HG03565 (cell line): ENCODE results near the gene PLP2.

Experiments
- ATAC-seq: cut with Tn5 transposase; IDR thresholded peaks from one replicate; pipeline ENCODE4 v1.9.1; 2021; ENCODE audit warnings: mild to moderate bottlenecking, moderate library complexity; ENCODE audit not compliant: unreplicated experiment

Gene PLP2

DNA sequence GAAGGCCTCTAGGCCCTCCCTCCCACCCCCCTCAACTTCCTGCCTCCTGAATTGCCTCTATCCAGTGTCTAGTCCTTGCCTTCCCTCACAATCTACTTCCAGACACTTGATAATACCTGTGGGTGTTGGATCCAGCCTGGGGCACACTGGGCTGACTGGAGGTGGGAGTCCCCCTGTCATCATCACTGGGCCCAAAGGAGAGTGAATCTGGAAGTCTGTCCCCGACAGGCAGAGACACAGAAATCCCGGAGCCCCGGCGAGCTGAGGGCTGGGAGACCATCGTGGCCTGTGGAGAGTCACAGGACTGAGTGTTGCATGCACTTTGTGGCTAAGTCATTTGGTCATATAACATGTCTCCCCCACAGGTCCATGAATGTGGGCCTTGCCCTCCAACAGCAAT, 36.7 kb downstream of the PLP2 start:
- no peak for ATAC-seq

DNA sequence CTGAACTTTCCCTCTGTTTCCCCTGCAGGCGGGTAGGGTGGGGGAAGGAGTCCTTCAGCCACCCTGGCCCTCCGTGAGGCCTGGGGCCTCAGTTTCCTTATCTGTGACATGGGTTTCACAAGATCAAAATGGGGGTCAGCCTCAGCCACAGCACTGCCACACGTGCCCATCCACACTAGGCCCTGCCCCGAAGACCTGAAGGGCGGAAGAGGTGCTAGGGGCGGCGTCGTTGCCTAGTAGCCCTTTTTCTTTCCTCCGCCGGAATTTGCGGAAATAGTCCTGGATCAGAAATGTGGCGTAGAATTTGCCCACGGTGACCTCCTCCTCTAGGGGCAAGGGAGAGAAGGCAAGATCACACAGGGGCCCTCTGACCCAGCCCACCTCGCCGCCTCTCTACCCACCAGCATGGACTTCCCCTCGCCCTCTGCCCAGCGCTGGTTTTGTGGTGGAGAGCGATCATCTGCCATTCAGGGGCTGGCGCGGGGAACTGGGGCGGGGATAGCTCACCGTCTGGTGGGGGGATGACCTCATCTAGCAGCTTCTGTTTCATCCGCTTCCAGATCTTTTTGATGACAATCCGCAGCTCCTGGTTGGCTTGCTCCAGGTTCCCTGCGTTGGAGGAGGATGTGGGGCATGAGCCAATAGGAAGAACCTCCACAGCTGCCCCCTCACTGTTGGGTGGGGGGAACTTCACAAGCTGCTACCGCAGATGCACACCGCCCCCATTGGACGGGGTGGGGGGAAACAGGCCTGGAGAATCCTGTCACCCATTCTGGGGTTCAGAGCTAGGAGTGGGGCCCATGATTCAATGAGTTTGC, 37.9 kb downstream of the PLP2 start:
- ATAC-seq, result no peak

DNA sequence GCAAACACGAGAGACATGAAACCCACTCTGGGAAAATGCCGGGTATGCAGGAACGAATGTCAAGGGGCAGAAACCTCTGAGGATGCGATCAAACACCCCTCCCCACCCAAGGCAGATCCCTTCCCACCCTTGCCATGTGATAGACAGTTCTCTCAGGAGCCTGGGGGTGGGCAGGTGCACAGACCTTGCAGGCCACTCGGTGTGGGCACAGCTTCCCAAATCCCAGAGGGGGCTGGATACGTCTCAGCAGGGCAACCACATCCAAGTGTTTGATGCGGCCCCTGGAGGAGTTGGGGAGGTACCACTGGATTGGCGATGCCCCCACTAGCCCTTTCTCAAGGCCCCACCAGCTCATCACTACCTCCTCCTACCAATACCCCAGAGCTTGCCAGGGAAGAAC, 38.7 kb downstream of the PLP2 start:
- ATAC-seq, result no peak

DNA sequence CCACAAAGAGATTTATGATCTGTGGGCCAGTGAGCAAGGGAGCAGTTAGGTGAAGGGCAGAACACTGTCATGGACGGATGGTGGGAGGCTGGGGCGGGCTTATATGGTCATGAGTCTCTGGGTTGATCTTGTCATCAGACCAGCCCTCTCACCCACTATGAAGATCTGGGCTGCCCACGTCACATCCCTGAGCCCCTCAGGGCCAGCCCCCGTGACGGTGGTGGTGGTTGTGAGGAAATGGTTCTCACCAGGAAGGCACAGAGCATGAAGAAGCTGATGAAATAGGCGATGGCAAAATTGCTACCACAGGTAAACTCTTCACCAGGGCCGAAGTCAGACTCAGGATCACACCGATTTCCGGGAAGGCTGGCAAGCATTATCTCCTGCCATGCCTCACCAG, 39.4 kb downstream of the PLP2 start:
- no peak for ATAC-seq

DNA sequence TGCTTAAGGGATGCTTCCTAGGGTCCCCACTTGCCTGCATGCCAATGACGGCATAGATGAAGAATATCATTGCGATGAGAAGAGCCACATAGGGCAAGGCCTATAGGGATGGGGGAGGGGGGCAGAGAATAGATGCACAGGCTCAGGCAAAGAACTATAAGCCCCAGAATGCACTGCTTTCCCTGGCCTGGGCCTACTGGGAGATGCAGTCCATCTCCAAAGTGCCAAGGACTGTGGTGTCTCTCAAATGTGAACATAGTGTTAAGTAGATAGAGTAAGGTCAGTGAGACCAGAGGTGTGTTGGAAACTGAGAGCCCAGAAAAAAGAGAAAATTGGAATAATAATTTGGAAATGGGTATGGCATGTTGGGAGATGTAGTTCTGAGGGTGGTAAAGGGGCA, 40.5 kb downstream of the PLP2 start:
- ATAC-seq, result no peak

DNA sequence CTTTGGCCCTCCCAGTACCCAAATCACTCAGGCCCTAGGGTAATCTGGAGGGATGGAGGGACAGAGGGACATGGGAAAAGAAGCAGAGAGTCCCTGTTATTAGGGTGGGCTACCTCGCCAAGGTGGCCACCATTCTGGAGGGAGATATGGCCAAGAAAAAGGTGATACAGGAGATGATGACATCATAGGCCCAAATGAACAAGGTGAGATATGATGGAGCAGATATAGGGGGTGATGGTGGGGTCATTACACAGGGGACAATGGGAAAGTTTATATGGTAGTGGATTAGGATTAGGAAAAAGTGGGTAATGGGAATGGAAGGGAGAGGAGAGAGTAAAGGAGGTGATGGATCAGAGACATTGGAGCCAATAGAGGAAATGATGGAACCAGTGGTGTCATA, 41.2 kb downstream of the PLP2 start:
- ATAC-seq, result no peak

DNA sequence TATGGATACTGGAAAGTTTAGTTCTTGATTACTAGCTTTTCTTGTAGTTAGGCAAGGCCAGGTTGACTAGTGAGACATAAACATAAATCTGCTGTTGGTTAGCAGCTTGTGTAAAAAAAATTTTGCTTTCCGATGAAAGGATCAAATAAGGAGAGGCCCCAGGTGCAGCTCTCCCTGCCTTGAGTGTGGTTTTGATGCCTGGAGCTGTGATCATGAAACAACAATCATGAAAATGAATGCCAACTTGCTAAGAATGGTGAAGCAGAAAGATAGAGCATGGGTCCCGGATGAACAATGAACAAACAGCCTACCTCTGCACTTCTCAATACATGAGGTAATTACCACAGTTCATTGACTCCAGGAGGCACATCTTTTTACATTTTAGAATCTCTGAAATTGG, 42.7 kb downstream of the PLP2 start:
- ATAC-seq, result no peak

DNA sequence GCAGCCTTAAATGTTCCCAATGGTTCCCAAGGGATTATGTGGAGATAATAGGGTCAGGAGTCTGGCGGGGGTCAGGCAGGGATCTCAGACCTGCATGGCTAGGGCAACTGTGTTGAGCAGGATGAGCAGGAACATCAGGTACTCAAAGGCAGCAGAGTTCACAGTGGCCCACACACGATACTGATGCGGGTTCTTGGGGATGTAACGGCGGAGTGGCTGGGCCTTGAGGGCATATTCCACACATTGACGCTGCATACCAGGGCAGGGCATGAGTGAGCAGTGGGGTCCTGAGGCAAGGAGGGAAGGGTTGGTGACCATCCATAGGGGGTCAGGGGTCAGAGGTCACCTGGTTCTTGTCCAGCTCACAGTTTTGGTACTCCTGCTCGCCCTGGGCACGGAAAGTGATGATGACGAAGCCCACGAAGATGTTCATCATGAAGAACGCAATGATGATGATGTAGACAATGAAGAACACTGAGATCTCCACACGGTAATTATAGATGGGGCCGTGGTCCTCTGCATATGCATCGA, 43.4 kb downstream of the PLP2 start:
- ATAC-seq, result no peak

DNA sequence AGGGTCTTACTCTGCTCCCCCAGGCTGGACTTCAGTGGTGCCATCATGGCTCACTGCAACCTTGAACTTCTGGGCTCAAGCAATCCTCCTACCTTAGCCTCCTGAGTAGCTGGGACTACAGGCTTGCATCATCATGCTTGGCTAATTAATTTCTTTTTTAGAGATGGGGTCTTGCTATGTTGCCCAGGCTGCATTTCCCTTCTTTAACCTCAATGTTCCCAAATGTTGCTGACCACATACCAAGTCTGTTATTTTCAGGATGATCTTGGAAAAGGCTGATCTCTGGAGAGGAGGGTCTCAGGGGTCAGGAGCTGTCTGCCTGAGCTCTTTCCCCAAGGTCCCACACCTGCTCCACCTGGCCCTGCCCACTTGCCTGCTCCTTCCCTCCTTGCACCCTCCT, 48.4 kb downstream of the PLP2 start:
- ATAC-seq, result no peak

DNA sequence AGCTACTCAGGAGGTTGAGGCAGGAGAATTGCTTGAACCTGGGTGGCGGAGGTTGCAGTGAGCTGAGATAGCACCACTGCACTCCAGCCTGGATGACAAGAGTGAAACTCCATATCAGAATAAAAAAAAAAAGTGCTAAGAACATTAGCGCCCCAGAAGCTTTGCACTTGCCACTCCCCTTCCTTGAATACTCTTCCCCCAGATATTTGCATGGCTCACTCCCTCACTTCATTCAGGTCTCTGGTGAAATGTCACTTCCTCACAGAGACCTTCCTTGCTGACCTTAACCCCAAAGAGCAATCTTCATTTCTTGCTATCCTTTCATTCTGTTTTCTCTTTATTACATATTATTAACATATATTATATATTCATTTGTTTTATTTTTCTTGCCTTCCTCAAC, 50.2 kb downstream of the PLP2 start:
- no peak for ATAC-seq
